Measurements from ENCODE around the gene DHRS2.

DNA sequence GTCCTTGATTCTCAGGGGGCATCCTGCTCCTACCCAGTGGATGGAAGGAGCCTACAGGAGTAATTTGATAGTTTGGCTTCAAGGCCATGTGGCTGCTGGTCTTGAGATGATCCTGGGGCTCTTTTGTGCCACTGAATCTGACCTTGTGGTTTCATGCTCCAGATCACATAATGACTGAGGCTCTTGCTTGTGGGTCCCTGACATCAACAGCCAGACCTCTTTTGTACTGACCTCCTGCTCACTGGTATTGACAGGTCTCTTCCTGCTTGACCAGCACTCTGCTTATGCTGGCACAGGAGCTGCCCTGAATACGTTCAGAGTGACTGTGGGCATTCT is 34.4 kb upstream of the DHRS2 start:
- TF ChIP-seq POLR2AphosphoS5 (IDR thresholded peaks at IDR 0.05) (no peak), CTCF (IDR thresholded peaks at IDR 0.05; ENCODE audit: poor library complexity, severe bottlenecking) (no peak), TAF1 (IDR thresholded peaks at IDR 0.05; ENCODE audit: low read depth) (no peak), EZH2 (IDR thresholded peaks at IDR 0.05; ENCODE audit: borderline replicate concordance, insufficient read depth, low read length, poor library complexity, severe bottlenecking) (no peak), EP300 (conservative IDR thresholded peaks at IDR 0.05; ENCODE audit: poor library complexity, severe bottlenecking) (no peak), RAD21 (conservative IDR thresholded peaks at IDR 0.05) (no peak), SMC3 (conservative IDR thresholded peaks at IDR 0.05; ENCODE audit: poor library complexity) (no peak)
- TF ChIP-seq, protein P1, sequence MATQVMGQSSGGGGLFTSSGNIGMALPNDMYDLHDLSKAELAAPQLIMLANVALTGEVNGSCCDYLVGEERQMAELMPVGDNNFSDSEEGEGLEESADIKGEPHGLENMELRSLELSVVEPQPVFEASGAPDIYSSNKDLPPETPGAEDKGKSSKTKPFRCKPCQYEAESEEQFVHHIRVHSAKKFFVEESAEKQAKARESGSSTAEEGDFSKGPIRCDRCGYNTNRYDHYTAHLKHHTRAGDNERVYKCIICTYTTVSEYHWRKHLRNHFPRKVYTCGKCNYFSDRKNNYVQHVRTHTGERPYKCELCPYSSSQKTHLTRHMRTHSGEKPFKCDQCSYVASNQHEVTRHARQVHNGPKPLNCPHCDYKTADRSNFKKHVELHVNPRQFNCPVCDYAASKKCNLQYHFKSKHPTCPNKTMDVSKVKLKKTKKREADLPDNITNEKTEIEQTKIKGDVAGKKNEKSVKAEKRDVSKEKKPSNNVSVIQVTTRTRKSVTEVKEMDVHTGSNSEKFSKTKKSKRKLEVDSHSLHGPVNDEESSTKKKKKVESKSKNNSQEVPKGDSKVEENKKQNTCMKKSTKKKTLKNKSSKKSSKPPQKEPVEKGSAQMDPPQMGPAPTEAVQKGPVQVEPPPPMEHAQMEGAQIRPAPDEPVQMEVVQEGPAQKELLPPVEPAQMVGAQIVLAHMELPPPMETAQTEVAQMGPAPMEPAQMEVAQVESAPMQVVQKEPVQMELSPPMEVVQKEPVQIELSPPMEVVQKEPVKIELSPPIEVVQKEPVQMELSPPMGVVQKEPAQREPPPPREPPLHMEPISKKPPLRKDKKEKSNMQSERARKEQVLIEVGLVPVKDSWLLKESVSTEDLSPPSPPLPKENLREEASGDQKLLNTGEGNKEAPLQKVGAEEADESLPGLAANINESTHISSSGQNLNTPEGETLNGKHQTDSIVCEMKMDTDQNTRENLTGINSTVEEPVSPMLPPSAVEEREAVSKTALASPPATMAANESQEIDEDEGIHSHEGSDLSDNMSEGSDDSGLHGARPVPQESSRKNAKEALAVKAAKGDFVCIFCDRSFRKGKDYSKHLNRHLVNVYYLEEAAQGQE (IDR thresholded peaks at IDR 0.05; ENCODE audit: borderline replicate concordance): no peak
